ENCODE data around the gene IRF7. TPM values are rescaled to one million over a fixed set of nuclear protein-coding genes. Genes with fewer than 3 reads are reported as not detected.
A peak's percentile ranks its signal among the peaks of the same experiment; 100 is the strongest.

IRF7 gene
- total and polyA plus RNA-seq, 9 of the 15 experiments (the other 6 are each of a cell fraction or from before 2014, with no cell fraction given): 0.27 to 7.6 (median 1.8) TPM

DNA sequence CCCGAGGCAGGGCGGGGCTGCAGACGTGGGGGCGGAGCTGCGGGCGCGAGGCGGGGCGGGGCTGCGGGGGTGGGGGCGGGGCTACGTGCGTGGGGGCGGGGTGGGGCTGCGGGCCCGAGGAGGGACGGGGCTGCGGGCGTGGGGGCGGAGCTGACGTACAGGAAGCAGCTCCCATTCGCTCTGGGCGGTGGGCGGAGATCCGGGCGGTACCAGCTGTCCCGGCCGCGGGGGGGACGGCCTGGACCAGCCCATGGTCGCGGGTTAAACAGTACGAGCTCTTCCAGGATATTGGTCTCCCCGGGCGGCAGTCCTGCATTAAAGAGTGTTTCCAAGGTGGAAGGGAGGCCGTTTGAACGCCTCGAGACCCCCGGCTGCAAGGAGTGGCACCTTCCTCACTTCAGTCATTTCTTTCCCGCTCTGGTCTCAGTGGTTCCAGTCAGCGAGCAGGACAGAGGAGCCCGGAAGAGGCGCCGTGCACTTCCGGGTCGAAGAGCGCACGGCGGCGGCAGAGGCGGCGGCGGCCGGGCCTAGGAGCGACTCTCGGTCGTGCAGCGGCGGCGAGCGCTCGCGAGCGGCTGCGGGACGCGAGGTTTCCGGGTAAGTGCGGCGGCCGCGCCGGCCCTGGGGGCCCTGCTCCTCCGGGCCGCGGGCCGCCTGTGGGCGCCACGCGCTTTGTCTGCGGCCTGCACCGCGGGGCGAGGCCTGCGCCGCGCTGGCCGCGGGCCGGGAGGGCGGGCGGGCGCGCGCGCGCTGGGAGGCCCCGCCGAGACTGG is 39.6 kb downstream of the IRF7 start, which contains the start of gene PHRF1 (continued):
- TF ChIP-seq ZNF384 (IDR thresholded peaks at IDR 0.05; ENCODE audit: low read depth, low read length) (0 out of 2 replicates have a peak, but pooled peaks have one; percentile 31), BRF2 (IDR thresholded peaks at IDR 0.05; ENCODE audit: borderline replicate concordance, insufficient read depth, insufficient read length) (no peak), DACH1 (IDR thresholded peaks at IDR 0.05; ENCODE audit: partially characterized antibody) (peak; percentile 48), BRF1 (IDR thresholded peaks at IDR 0.05; ENCODE audit: borderline replicate concordance, extremely low read depth, insufficient read length) (no peak), CAMTA2 (CRISPR knock-in tag; conservative IDR thresholded peaks at IDR 0.05) (no peak), HLTF (IDR thresholded peaks at IDR 0.05) (no peak), POLR2G (IDR thresholded peaks at IDR 0.05; ENCODE audit: low read depth, low read length) (peak; percentile 95), NELFE (IDR thresholded peaks at IDR 0.05; ENCODE audit: insufficient read depth, insufficient read length) (no peak), C11orf30 (IDR thresholded peaks at IDR 0.05; ENCODE audit: low read depth) (peak; percentile 84), PHF21A (IDR thresholded peaks at IDR 0.05; ENCODE audit: borderline replicate concordance, low read depth) (no peak), SREBF1 (IDR thresholded peaks at IDR 0.05; ENCODE audit: borderline replicate concordance, low read depth, low read length) (peak; percentile 96), ZFPM2 (CRISPR knock-in tag; IDR thresholded peaks at IDR 0.05) (no peak), PHF20 (IDR thresholded peaks at IDR 0.05; ENCODE audit: partially characterized antibody) (peak; percentile 85), ZFX (CRISPR knock-in tag; IDR thresholded peaks at IDR 0.05) (peak; percentile 73), TOE1 (IDR thresholded peaks at IDR 0.05; ENCODE audit: borderline replicate concordance) (peak; percentile 94), TOE1 (CRISPR knock-in tag; IDR thresholded peaks at IDR 0.05; ENCODE audit: borderline replicate concordance, low read depth) (no peak), ELF2 (CRISPR knock-in tag; IDR thresholded peaks at IDR 0.05) (peak; percentile 91), ZNF143 (CRISPR knock-in tag; IDR thresholded peaks at IDR 0.05) (no peak), NRF1 (conservative IDR thresholded peaks at IDR 0.05 in 1 of 2, IDR thresholded peaks at IDR 0.05 in 1 of 2) (0 out of 4 replicates have a peak, but pooled peaks of 1 of the 2 experiments have one; percentile 18), POLR2AphosphoS5 (IDR thresholded peaks at IDR 0.05; ENCODE audit: control insufficient read depth, insufficient read depth, low read depth, low read length) (peak; percentile 84; the same call in 1 of the 2 replicates), TRIM28 (IDR thresholded peaks at IDR 0.05) (peak; percentile 61), MEF2D (tag; conservative IDR thresholded peaks at IDR 0.05; ENCODE audit: low read depth) (no peak), MTA3 (IDR thresholded peaks at IDR 0.05; ENCODE audit: borderline replicate concordance) (peak; percentile 91; the same call in 1 of the 2 replicates), ZBTB1 (CRISPR knock-in tag; IDR thresholded peaks at IDR 0.05; ENCODE audit: borderline replicate concordance, low read depth) (0 out of 2 replicates have a peak, but pooled peaks have one; percentile 53), TRIM24 (IDR thresholded peaks at IDR 0.05) (peak in 1 of 2 experiments; percentile 72; a peak in 2 of 4 replicates), FOXK2 (conservative IDR thresholded peaks at IDR 0.05 in 1 of 2, IDR thresholded peaks at IDR 0.05 in 1 of 2; ENCODE audit: low read depth in 2 of 2) (peak in 1 of 2 experiments; percentile 100; a peak in 2 of 4 replicates), SIX5 (IDR thresholded peaks at IDR 0.05; ENCODE audit: borderline replicate concordance in 1 of 2, insufficient read depth in 1 of 2, low read depth in 1 of 2, low read length in 2 of 2) (peak; percentile 33 to 45; a peak in 2 of 4 replicates)
- TF ChIP-seq, protein P1, sequence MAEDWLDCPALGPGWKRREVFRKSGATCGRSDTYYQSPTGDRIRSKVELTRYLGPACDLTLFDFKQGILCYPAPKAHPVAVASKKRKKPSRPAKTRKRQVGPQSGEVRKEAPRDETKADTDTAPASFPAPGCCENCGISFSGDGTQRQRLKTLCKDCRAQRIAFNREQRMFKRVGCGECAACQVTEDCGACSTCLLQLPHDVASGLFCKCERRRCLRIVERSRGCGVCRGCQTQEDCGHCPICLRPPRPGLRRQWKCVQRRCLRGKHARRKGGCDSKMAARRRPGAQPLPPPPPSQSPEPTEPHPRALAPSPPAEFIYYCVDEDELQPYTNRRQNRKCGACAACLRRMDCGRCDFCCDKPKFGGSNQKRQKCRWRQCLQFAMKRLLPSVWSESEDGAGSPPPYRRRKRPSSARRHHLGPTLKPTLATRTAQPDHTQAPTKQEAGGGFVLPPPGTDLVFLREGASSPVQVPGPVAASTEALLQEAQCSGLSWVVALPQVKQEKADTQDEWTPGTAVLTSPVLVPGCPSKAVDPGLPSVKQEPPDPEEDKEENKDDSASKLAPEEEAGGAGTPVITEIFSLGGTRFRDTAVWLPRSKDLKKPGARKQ (CRISPR knock-in tag; IDR thresholded peaks at IDR 0.05): no peak
